Activated CD4-positive, alpha-beta T cell treated with anti-CD3 and anti-CD28 coated beads for 4 hours (primary cell): ENCODE measurements around the gene IGSF8.

Source experiments
- DNase-seq, 2 donors: peaks; one replicate each; pipeline ENCODE4 v3.0.0-alpha.2; 2020

Gene IGSF8

GRCh38 chr1:160101717-160102522 lies 3.5 kb upstream of the IGSF8 start:
- DNase-seq = no peak

DNA sequence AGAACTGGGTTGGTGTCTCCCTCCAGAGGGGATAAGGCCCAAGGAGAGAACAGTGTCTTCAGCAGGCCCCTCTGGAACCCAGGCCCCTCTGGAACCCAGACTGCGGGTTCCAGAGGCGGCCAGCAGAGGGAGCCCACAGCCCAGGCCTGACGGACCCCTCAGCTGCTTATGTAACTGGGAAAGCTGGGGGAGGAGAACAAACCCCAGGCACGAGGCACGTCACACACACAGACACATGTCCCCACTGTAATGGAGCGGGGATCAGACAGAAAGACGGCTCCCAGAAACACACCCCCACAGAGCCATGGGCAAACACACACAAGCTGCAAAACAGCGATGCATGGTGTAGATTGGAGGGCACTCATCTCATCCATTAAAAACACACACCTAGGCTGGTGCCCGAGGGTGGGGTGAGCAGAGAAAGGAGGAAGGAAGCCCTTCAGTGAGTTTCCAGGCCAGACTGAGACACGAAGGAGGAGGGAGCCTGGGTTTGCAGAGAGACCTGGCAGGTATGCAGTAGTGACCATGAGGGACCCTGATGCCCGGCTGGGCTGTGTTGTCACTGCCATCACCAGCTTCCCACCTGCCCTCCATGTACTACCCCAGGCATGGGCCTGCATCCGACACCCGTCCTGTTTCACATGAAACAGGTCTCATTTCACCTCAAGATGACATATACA lies 2.8 kb upstream of the IGSF8 start:
- DNase-seq = peak; percentile 75

GRCh38 chr1:160099716-160100375 lies 1.4 kb upstream of the IGSF8 start:
- DNase-seq = no peak

GRCh38 chr1:160098852-160099561 lies 588 bp upstream of the IGSF8 start:
- DNase-seq = peak; percentile 97 to 99

DNA sequence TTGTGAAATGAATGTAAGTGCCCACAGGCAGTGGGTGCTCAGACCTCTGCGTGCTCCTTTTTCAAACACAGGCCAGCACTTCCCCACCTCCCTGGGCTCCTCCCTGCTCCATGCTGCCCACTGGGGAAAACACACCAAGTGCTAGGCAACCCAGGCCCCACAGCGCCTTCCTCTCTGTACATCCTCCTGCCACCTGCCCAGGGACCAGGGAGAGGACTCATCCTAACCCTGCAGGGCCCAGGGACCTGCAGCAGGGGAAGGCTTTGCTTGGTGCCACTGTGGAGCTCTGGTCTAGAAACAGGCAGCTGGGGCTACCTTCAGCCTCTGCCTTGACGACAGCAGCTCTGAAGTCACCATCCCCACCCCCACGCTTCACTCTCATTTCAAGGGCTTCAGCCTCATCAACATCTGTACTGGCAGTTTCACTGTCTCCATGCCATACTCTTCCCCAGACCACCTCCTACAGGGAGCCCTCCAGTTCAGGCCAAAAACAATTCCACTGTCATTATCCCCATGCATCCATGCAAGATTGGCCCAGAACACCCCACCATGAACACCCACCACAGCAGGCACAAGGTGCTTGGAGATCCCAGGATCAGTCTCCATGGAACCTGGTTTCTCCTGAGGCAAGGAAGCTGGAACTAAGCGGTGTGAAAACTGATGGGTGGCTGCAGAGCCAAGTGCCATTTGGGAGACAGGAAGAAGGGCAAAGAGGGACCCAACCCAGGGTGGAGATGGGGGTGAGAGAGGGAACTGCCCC lies 1.1 kb downstream of the IGSF8 start:
- peak; percentile 27 to 28 for DNase-seq

GRCh38 chr1:160096274-160097116 lies 1.9 kb downstream of the IGSF8 start:
- DNase-seq = no peak

GRCh38 chr1:160095382-160096105 lies 2.9 kb downstream of the IGSF8 start:
- no peak for DNase-seq

DNA sequence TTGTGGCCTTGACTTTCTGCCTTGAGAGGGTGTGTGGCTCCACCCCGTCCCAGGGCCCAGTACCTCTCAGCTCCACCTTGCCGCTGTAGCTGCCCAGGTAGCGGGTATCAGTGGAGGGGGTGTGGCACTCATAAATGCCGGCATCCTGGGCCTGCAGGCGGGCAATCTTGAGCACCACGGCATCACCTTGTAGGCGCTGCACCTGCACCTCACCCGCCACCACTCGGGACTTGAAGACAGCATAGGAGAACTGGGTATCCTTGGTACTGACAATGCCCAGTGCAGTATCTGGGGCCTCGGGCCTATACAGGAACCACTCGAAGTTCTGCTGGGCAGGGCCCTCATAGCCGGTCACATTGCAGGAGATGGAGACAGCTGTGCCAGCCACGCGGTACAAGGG lies 3.6 kb downstream of the IGSF8 start:
- no peak for DNase-seq

DNA sequence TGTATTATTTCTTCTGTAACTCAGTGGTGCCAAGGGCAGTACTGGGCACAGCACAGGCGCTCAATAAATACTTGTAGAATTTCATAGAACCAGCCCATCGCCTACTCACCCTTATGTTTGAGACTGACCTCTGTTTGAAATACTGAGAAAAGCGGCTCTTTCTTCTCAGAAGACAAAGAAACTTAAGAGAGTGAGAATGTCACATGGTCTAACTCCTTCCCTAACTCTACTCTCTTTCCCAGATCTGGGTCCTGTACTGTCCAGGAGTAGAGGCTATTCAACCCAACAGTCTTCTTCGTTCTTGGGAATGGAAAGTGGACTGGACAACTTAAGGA lies 4.2 kb downstream of the IGSF8 start:
- no peak for DNase-seq

DNA sequence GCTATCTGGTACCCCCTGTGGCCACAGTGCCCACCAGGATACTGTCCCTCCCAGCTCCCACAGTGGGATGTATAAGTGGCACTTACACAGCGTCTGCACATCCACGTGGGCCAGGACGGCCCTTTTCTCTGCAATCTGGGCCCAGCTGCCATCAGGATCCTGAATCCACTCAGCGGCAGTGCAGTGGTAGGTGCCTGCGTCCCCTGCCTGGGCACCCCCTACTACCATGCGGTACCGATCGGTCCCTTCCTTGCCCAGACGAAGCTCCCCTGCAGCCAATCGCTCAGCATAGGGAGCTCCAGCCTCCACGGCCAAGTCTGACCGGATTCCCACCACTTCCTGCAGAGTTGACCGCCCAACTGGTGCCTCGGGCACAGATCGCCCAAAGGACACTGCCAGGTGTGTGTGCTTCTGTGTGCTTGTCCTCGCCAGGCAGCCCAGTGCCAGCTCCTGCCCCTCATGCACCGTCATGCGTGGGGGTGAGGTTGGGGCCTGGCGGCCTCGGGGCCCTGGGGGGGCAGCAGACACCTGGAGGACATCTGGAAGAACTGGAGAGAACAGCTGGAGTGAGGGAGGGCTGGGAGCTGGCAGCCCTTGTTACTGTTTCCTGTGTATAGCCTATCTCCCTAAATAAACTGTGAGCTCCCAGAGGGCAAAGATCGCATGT lies 4.7 kb downstream of the IGSF8 start:
- no peak for DNase-seq

GRCh38 chr1:160093069-160093395 lies 5.4 kb downstream of the IGSF8 start:
- no peak for DNase-seq

DNA sequence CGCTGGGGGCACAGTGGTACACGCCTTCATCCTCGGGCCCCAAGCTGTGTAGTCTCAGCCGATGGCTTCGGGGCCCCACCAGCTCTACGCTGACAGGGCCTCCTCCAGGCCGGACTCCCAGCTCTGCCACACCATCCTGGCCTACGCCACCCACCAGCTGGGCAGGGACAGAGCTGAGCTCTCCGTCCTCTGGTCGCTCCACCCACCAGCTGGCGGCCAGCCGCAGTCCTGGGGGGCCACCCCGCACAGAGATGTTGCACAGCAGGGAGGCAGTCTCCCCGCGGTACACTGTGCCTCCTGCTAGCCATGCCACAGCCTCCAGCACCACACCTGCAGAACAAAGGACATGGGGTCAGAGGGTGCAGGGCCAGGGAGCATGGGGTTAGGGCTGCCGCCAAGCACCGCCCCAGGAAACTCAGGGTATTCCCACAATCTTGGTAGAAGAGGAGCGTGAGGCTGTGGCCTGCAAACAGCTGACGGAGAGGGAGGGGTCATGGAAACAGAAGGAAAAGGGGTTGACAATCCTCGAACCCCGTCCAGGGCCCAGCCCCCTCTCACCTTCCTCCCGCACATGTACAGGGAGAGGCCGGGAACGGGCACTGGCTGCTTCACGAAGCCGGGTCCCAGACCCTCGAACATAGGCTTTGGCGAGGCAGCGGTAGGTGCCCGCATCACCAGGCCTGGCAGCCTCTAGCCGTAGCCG lies 5.9 kb downstream of the IGSF8 start:
- DNase-seq = no peak

- DNase-seq = no peak
These were observed 6.7 kb downstream of the IGSF8 start for GRCh38 chr1:160091666-160092223.

DNA sequence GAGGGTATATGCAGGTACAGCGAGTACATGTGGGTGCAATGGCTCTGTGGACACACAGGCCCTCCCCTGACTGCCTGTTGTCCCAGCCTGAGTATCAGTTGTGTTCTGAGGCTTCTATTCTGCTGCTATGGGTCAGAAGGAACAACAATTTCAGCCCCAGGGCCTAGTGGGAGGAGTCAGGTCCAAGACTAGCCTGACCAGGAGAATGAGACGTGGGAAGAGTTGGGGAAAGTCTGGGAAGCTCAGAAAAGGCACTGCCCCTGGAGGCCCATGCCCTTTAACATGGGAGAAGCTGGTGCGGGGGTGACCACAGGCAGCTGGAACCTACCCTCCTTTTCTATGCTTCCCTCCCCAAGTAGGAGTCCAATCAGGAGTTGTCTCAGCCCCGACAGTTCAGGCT lies 7.7 kb downstream of the IGSF8 start:
- no peak for DNase-seq

- no peak for DNase-seq
These were observed 8.5 kb downstream of the IGSF8 start for GRCh38 chr1:160089883-160090282.

GRCh38 chr1:160087118-160087662 lies 11.2 kb downstream of the IGSF8 start:
- DNase-seq = no peak

- DNase-seq = no peak
These were observed 11.9 kb downstream of the IGSF8 start for GRCh38 chr1:160086456-160086892.

GRCh38 chr1:160085686-160086455 lies 12.5 kb downstream of the IGSF8 start:
- peak; percentile 72 to 74 for DNase-seq
